CD1c-positive myeloid dendritic cell (primary cell): ENCODE data around the gene MAFG.

Experiments used
- DNase-seq: peaks from one replicate; pipeline ENCODE4 v3.0.0-alpha.2; 2016; ENCODE audit errors: extremely low spot score

The MAFG gene

GRCh38 chr17:81939881-81940385 lies 12.4 kb upstream of the MAFG start:
- DNase-seq, result no peak

- no peak for DNase-seq
Measured at GRCh38 chr17:81939218-81939617, 11.7 kb upstream of the MAFG start.

GRCh38 chr17:81935709-81936084 lies 8.2 kb upstream of the MAFG start:
- no peak for DNase-seq

- DNase-seq, result no peak
Measured at GRCh38 chr17:81934850-81935708, 7.5 kb upstream of the MAFG start.

GRCh38 chr17:81934098-81934757 lies 6.7 kb upstream of the MAFG start:
- DNase-seq, result no peak

- no peak for DNase-seq
Measured at GRCh38 chr17:81933178-81933699, 5.7 kb upstream of the MAFG start.

- DNase-seq, result no peak
Measured at GRCh38 chr17:81932333-81932983, 4.9 kb upstream of the MAFG start.

GRCh38 chr17:81931557-81932332 lies 4.2 kb upstream of the MAFG start:
- no peak for DNase-seq

GRCh38 chr17:81931189-81931556 lies 3.6 kb upstream of the MAFG start:
- no peak for DNase-seq

- no peak for DNase-seq
Measured at GRCh38 chr17:81930142-81931125, 2.9 kb upstream of the MAFG start.

- DNase-seq, result no peak
Measured at GRCh38 chr17:81929253-81930141, 2.0 kb upstream of the MAFG start.

- no peak for DNase-seq
Measured at GRCh38 chr17:81928544-81929252, 1.2 kb upstream of the MAFG start.

GRCh38 chr17:81927152-81927652 lies 333 bp downstream of the MAFG start:
- DNase-seq, result no peak

GRCh38 chr17:81926451-81927151 lies 934 bp downstream of the MAFG start:
- DNase-seq, result peak; percentile 84

GRCh38 chr17:81925860-81926450 lies 1.6 kb downstream of the MAFG start:
- DNase-seq, result no peak

GRCh38 chr17:81924557-81925532 lies 2.7 kb downstream of the MAFG start:
- no peak for DNase-seq
